GM12878 (cell line): ENCODE results near the gene PRMT7. TPM values are rescaled to one million over a fixed set of nuclear protein-coding genes. Genes with fewer than 3 reads are reported as not detected.

Experiments used
- ATF7 ChIP-seq: fragments of 450-650 bp; IDR thresholded peaks from 2 replicates; pipeline ENCODE4 v1.6.1; 2016; ENCODE audit warnings: low read depth, mild to moderate bottlenecking
- CBX5 ChIP-seq: sonication (generic); IDR thresholded peaks from 2 replicates; pipeline ENCODE4 v1.6.1; 2016; ENCODE audit warnings: low read depth, moderate library complexity, mild to moderate bottlenecking, inconsistent platforms
- EED ChIP-seq: sonication (generic); IDR thresholded peaks from 2 replicates; pipeline ENCODE4 v1.6.1; 2016; ENCODE audit warnings: antibody characterized with exemption, low read depth
- ETV6 ChIP-seq, 2 experiments: fragments of 450-650 bp in 1 of 2; IDR thresholded peaks in 1 of 2; conservative IDR thresholded peaks in 1 of 2; 2 replicates each; pipeline ENCODE4 v1.6.1; 2014; ENCODE audit warnings: antibody characterized with exemption in 1 of 2, borderline replicate concordance in 1 of 2, low read depth in 1 of 2, mild to moderate bottlenecking in 1 of 2, moderate library complexity in 1 of 2
- FOXM1 ChIP-seq: IDR thresholded peaks from 2 replicates; pipeline ENCODE4 v1.6.1; 2012; ENCODE audit warnings: low read depth, mild to moderate bottlenecking, inconsistent platforms, low read length, moderate library complexity
- HDAC2 ChIP-seq: fragments of 200-600 bp; sonication (generic); IDR thresholded peaks from 2 replicates; pipeline ENCODE4 v1.6.1; 2017
- HSF1 ChIP-seq: fragments of 150-350 bp; IDR thresholded peaks from 2 replicates; pipeline ENCODE4 v1.6.1; 2014; ENCODE audit warnings: mild to moderate bottlenecking, low read depth, low read length
- IKZF1 ChIP-seq: fragments of 450-650 bp; conservative IDR thresholded peaks from 2 replicates; pipeline ENCODE4 v1.6.1; 2017; ENCODE audit warnings: antibody characterized with exemption, mild to moderate bottlenecking
- MTA3 ChIP-seq: IDR thresholded peaks from 2 replicates; pipeline ENCODE4 v1.6.1; 2012; ENCODE audit warnings: low read length, inconsistent platforms, borderline replicate concordance
- NR2C2 ChIP-seq: IDR thresholded peaks from 2 replicates; pipeline ENCODE4 v1.6.1; 2011; ENCODE audit warnings: borderline replicate concordance, low read depth; ENCODE audit not compliant: control insufficient read depth, insufficient read length
- PAX5 ChIP-seq: IDR thresholded peaks from 2 replicates; pipeline ENCODE4 v1.6.1; 2011; ENCODE audit warnings: low read depth, low read length, borderline replicate concordance
- RELA ChIP-seq: fragments of 450-650 bp; IDR thresholded peaks from 2 replicates; pipeline ENCODE4 v1.8.0; 2014; ENCODE audit warnings: borderline replicate concordance; ENCODE audit not compliant: partially characterized antibody
- RUNX3 ChIP-seq: IDR thresholded peaks from 2 replicates; pipeline ENCODE4 v1.6.1; 2012; ENCODE audit warnings: low read length, inconsistent platforms
- SMARCA5 ChIP-seq: fragments of 450-650 bp; IDR thresholded peaks from 2 replicates; pipeline ENCODE4 v1.6.1; 2017; ENCODE audit warnings: mild to moderate bottlenecking
- TAF1 ChIP-seq: IDR thresholded peaks from 2 replicates; pipeline ENCODE4 v1.6.1; 2011; ENCODE audit warnings: mild to moderate bottlenecking, low read depth, low read length, borderline replicate concordance
- TBL1XR1 ChIP-seq: IDR thresholded peaks from 2 replicates; pipeline ENCODE4 v1.6.1; 2012; ENCODE audit warnings: low read depth, low read length, improper control_type of control experiment
- WRNIP1 ChIP-seq: IDR thresholded peaks from 2 replicates; pipeline ENCODE4 v1.6.1; 2011; ENCODE audit warnings: low read depth, low read length, improper control_type of control experiment, borderline replicate concordance
- ZNF384 ChIP-seq: IDR thresholded peaks from 2 replicates; pipeline ENCODE4 v1.6.1; 2012; ENCODE audit warnings: low read depth, mild to moderate bottlenecking, low read length, improper control_type of control experiment, borderline replicate concordance
- polyA plus RNA-seq, 11 experiments: library from polyadenylated mRNA; depleted of rRNA in 4 of 11; unstranded in 6 of 11; stranded (reverse) in 5 of 11; fragments of >200 nt; fragmentation: Nextera tagmentation in 4 of 11; fragmentation: Illumina TruSeq in 1 of 11; extraction: Ambion mirVana in 4 of 11; extraction: Trizol in 1 of 11; gene quantifications; 1 replicate in 1 of 11; 2 replicates in 10 of 11; pipeline versions ENCODE4 v1.2.1 to v1.2.3, GENCODE V29; 2011 to 2016; ENCODE audit warnings: inconsistent platforms in 2 of 11, missing spikeins in 2 of 11, low read depth in 1 of 11
- total RNA-seq, 4 experiments: library from RNA; depleted of rRNA in 3 of 4; stranded (reverse); fragments of >200 nt in 3 of 4; fragmentation: Illumina TruSeq in 1 of 4; extraction: Trizol in 1 of 4; gene quantifications; 2 replicates each; pipeline versions ENCODE4 v1.2.1 to v1.2.3, GENCODE V29; 2013 to 2021
- TF ChIP-seq, protein P1 (sequence below): fragments of 450-650 bp; conservative IDR thresholded peaks from 2 replicates; pipeline ENCODE4 v1.6.1; 2017; ENCODE audit warnings: mild to moderate bottlenecking, moderate library complexity

PRMT7 gene
- total and polyA plus RNA-seq, 10 of the 15 experiments (the other 5 are each of a cell fraction or from before 2014, with no cell fraction given) = 5.1 to 56.1 (median 42.0) TPM

DNA sequence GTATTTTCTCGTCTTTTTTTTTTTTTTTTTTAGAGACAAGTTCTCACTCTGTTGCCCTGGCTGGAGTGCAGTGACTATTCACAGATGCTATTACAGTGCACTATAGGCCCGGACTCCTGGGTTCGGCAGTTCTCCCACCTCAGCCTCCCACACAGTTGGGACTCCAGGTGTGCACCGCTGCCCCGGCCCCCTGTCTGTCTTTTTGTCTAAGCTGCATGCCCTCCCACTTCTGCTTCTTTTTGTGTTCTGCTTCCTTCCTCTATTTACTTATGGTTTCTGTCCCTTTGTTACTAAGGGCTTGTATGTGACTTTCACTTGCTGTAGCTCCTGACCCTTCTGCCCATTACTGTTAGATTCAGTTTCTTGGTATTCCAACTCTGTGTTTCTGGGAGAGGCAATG lies 26.0 kb upstream of the PRMT7 start (continued):
- TF ChIP-seq, protein P1, sequence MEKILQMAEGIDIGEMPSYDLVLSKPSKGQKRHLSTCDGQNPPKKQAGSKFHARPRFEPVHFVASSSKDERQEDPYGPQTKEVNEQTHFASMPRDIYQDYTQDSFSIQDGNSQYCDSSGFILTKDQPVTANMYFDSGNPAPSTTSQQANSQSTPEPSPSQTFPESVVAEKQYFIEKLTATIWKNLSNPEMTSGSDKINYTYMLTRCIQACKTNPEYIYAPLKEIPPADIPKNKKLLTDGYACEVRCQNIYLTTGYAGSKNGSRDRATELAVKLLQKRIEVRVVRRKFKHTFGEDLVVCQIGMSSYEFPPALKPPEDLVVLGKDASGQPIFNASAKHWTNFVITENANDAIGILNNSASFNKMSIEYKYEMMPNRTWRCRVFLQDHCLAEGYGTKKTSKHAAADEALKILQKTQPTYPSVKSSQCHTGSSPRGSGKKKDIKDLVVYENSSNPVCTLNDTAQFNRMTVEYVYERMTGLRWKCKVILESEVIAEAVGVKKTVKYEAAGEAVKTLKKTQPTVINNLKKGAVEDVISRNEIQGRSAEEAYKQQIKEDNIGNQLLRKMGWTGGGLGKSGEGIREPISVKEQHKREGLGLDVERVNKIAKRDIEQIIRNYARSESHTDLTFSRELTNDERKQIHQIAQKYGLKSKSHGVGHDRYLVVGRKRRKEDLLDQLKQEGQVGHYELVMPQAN = no peak
- peak; percentile 55; the same call in 1 of the 2 replicates for TF ChIP-seq FOXM1
- TF ChIP-seq ZNF384 = peak; percentile 57; the same call in 1 of the 2 replicates
- TF ChIP-seq IKZF1 = peak; percentile 60; the same call in 1 of the 2 replicates
- peak; percentile 69 for TF ChIP-seq EED
- peak; percentile 87; the same call in 1 of the 2 replicates for TF ChIP-seq CBX5
- peak; percentile 75 for TF ChIP-seq TBL1XR1
- TF ChIP-seq HSF1 = no peak
- peak in 1 of 2 experiments; percentile 80; a peak in 2 of 4 replicates for TF ChIP-seq ETV6 (conservative IDR thresholded peaks at IDR 0.05 in 1 of 2, IDR thresholded peaks at IDR 0.05 in 1 of 2; ENCODE audit: borderline replicate concordance in 1 of 2, low read depth in 1 of 2)
- no peak for TF ChIP-seq HDAC2
- TF ChIP-seq ATF7 = peak; percentile 38; the same call in 1 of the 2 replicates
- TF ChIP-seq SMARCA5 = peak; percentile 49; the same call in 1 of the 2 replicates
- TF ChIP-seq TAF1 = no peak
- TF ChIP-seq PAX5 = peak; percentile 65
- peak; percentile 65; the same call in 1 of the 2 replicates for TF ChIP-seq MTA3
- TF ChIP-seq RUNX3 = peak; percentile 62
- no peak for TF ChIP-seq WRNIP1
- no peak for TF ChIP-seq NR2C2
- TF ChIP-seq RELA = no peak
- TF ChIP-seq, all 136 proteins: peak for 37
